Liver (tissue), 9 donors: ENCODE measurements around the gene PSMB7. TPM values are rescaled to one million over a fixed set of nuclear protein-coding genes. Genes with fewer than 3 reads are reported as not detected.

ENCODE experiments used
- DNase-seq: peaks from one replicate; pipeline ENCODE4 v3.0.0-alpha.2; 2017; ENCODE audit warnings: low spot score
- H3K27ac ChIP-seq, 2 donors: one replicate each; pipeline ENCODE4 v1.7.0; 2013; ENCODE audit warnings: inconsistent platforms in 2 of 2, low read length in 2 of 2, control low read depth in 1 of 2, low read depth in 1 of 2, mild to moderate bottlenecking in 1 of 2
- H3K27me3 ChIP-seq, 4 donors: one replicate each; pipeline versions ENCODE4 v1.6.1 to v1.7.0; 2013; ENCODE audit warnings: low read length in 3 of 4, inconsistent platforms in 1 of 4, mild to moderate bottlenecking in 1 of 4, moderate library complexity in 1 of 4; ENCODE audit not compliant: control insufficient read depth in 4 of 4, insufficient read depth in 4 of 4
- H3K36me3 ChIP-seq, 4 donors: one replicate each; pipeline versions ENCODE4 v1.6.1 to v1.7.0; 2013; ENCODE audit warnings: low read length in 3 of 4, mild to moderate bottlenecking in 3 of 4, low read depth in 1 of 4, moderate library complexity in 1 of 4; ENCODE audit not compliant: control insufficient read depth in 4 of 4, insufficient read depth in 3 of 4
- H3K4me1 ChIP-seq, 4 donors: one replicate each; pipeline versions ENCODE4 v1.6.1 to v1.7.0; 2013; ENCODE audit warnings: low read length in 3 of 4, mild to moderate bottlenecking in 3 of 4, moderate library complexity in 1 of 4; ENCODE audit not compliant: control insufficient read depth in 4 of 4, insufficient read depth in 4 of 4
- H3K4me3 ChIP-seq, 3 donors: one replicate each; pipeline versions ENCODE4 v1.6.1 to v1.7.0; 2013; ENCODE audit warnings: low read length in 3 of 3, control low read depth in 1 of 3, low read depth in 1 of 3, mild to moderate bottlenecking in 1 of 3
- H3K9ac ChIP-seq, 2 donors: one replicate each; pipeline ENCODE4 v1.7.0; 2013; ENCODE audit warnings: low read length in 2 of 2, mild to moderate bottlenecking in 2 of 2, moderate library complexity in 2 of 2, control low read depth in 1 of 2, low read depth in 1 of 2
- H3K9me3 ChIP-seq, 4 donors: one replicate each; pipeline versions ENCODE4 v1.6.1 to v1.7.0; 2013; ENCODE audit warnings: low read length in 3 of 4; ENCODE audit not compliant: control insufficient read depth in 4 of 4
- EGR1 ChIP-seq, 2 donors: IDR thresholded peaks; 2 replicates each; pipeline ENCODE4 v1.6.1; 2016 to 2018; ENCODE audit warnings: antibody characterized with exemption in 2 of 2, low read depth in 2 of 2
- FOXA1 ChIP-seq: IDR thresholded peaks from 2 replicates; pipeline ENCODE4 v1.6.1; 2016; ENCODE audit warnings: antibody characterized with exemption
- FOXA2 ChIP-seq: IDR thresholded peaks from 2 replicates; pipeline ENCODE4 v1.6.1; 2016; ENCODE audit warnings: antibody characterized with exemption
- GABPA ChIP-seq, 2 donors: IDR thresholded peaks in 1 of 2; conservative IDR thresholded peaks in 1 of 2; 2 replicates each; pipeline ENCODE4 v1.6.1; 2016; ENCODE audit warnings: antibody characterized with exemption in 2 of 2, mild to moderate bottlenecking in 1 of 2, moderate library complexity in 1 of 2
- HNF4A ChIP-seq, 2 donors: conservative IDR thresholded peaks; 2 replicates each; pipeline ENCODE4 v1.6.1; 2016; ENCODE audit warnings: antibody characterized with exemption in 2 of 2, mild to moderate bottlenecking in 2 of 2
- HNF4G ChIP-seq: IDR thresholded peaks from 2 replicates; pipeline ENCODE4 v1.6.1; 2016; ENCODE audit warnings: antibody characterized with exemption
- JUND ChIP-seq, 2 donors: IDR thresholded peaks; 2 replicates each; pipeline ENCODE4 v1.6.1; 2016; ENCODE audit warnings: antibody characterized with exemption in 2 of 2
- NR2F2 ChIP-seq: IDR thresholded peaks from 2 replicates; pipeline ENCODE4 v1.6.1; 2016; ENCODE audit warnings: antibody characterized with exemption
- RAD21 ChIP-seq, 2 donors: IDR thresholded peaks; 2 replicates each; pipeline ENCODE4 v1.6.1; 2016; ENCODE audit warnings: antibody characterized with exemption in 2 of 2, mild to moderate bottlenecking in 2 of 2
- RXRA ChIP-seq, 2 donors: IDR thresholded peaks; 2 replicates each; pipeline ENCODE4 v1.6.1; 2017 to 2018; ENCODE audit warnings: antibody characterized with exemption in 2 of 2, mild to moderate bottlenecking in 1 of 2
- SP1 ChIP-seq: IDR thresholded peaks from 2 replicates; pipeline ENCODE4 v1.6.1; 2018; ENCODE audit warnings: antibody characterized with exemption, mild to moderate bottlenecking
- TAF1 ChIP-seq: conservative IDR thresholded peaks from 2 replicates; pipeline ENCODE4 v1.6.1; 2016; ENCODE audit warnings: antibody characterized with exemption, mild to moderate bottlenecking
- YY1 ChIP-seq: IDR thresholded peaks from 2 replicates; pipeline ENCODE4 v1.6.1; 2016; ENCODE audit warnings: antibody characterized with exemption, mild to moderate bottlenecking
- WGBS: extraction: QIAGEN DNeasy Blood & Tissue Kit; methylation state at CpG from one replicate; pipeline ENCODE4 v1.1.7; 2013; 5-methylcytosine and 5-hydroxymethylcytosine counted together
- polyA plus RNA-seq, 2 donors: library from polyadenylated mRNA; stranded (reverse) in 1 of 2; unstranded in 1 of 2; fragments of 200-250 nt in 1 of 2; fragments of >200 nt in 1 of 2; fragmentation: Nextera tagmentation in 1 of 2; extraction: Ambion mirVana in 1 of 2; gene quantifications; one replicate each; pipeline versions ENCODE4 v1.2.1 to v1.2.3, GENCODE V29; 2013 to 2015
- total RNA-seq, 2 donors: library from RNA; depleted of rRNA; stranded (reverse); fragments of >200 nt; gene quantifications; one replicate each; pipeline ENCODE4 v1.2.3, GENCODE V29; 2014
- TF ChIP-seq, protein P1 (sequence below): IDR thresholded peaks from 2 replicates; pipeline ENCODE4 v1.6.1; 2016; ENCODE audit warnings: antibody characterized with exemption
- TF ChIP-seq, protein P2 (sequence below): IDR thresholded peaks from 2 replicates; pipeline ENCODE4 v1.6.1; 2016; ENCODE audit warnings: antibody characterized with exemption
- TF ChIP-seq, protein P3 (sequence below): fragments of 150-350 bp; IDR thresholded peaks from 2 replicates; pipeline ENCODE4 v1.5.1; 2017; ENCODE audit warnings: improper control_type of control experiment, low read depth, low read length; ENCODE audit not compliant: missing input control
- TF ChIP-seq, protein P4 (sequence below): IDR thresholded peaks from 2 replicates; pipeline ENCODE4 v1.6.1; 2016; ENCODE audit warnings: antibody characterized with exemption, mild to moderate bottlenecking
- donor health status: healthy.
- donor health status: healthy.
- donor health status: healthy.
- donor health status: healthy.
- donor health status: healthy.

The PSMB7 gene
- total and polyA plus RNA-seq, 4 donors = 90.9 to 183 (median 134) TPM

DNA sequence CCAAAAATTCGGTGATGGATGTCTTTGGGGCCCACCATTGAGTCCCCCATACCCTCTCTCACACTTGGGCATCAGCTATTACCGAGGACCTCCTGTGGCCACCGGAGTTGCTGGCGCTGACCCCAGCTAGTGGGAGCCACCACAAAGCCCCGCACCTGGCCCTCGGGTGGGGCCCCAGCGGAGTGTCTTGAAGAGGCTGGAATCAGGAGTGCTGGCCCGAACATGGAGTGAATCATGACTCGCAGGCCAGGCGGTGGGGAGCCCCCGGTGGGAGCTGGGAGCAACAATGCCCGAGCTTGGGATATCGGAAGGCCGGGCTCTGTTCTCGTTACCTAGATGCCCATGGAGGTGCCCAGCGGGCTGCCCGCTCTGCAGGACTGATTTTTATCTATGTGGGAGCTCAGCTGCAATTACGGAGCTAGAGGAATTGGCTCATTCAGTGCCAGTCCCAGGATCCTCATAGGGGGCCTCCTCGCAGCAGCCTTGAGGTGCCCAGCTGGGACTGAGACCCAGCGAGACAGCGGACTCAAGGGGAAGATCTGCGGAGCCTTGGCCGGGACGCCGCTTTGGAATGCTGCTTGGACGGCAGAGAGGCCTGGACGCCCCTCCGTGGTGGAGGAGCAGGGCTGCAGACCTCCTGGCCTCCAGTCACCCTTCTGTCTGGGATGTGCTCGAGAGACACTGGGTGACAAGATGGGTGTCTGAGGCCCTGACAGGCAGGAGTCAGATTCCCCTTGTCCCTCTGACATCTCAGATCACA is 70.8 kb downstream of the PSMB7 start:
- WGBS = 94% methylated on average over 29 of the region's 29 CpGs
- no peak overlapping the region for H3K9ac ChIP-seq

DNA sequence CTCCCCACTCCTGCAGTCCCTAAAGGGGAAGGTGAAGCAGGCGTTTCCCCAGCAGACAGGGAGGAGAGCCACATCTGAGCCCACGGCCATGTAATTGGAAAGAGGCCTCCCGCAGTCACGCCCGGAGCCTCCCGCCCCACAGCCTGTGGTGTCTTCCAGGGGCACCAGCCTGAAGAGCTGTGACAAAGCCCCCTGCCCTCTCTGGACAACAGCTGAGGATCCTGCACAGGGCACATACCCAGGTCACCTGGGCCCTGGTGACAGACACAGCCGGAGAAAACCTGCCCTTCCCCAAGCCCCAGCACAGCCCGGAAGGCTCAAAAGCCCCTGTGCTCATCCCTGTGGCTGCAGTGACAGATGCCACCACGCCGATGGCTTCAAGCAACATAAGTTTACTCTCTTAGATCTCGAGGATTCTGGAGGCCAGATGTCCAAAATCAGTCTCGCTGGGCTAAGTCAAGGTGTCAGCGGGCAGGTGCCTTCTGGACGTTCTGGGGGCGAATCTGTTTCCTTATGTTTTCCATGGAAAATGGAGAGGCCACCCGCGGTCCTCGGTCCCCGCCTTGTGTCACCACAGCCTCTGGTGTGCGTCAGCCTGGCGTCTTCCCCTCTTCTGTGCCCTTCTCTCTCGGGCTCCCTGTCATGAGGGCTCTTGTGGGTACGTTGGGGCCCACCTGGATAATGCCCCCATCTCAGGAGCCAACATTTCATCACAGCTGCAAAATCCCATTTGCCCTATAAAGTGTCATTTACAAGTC is 71.5 kb downstream of the PSMB7 start:
- Histone ChIP-seq H3K9me3 (no peaks in the 10 kb centered on the region), H3K4me1 (no peaks in the 10 kb centered on the region), H3K27ac (no peak overlapping the region), H3K27me3 (no peaks in the 10 kb centered on the region), H3K9ac (no peak overlapping the region), H3K36me3 (peaks cover 7 to 67% (median 24%) of the 10 kb centered on the region in 4 donors), H3K4me3 (no peak overlapping the region)
- DNase-seq = no peak
- 92% methylated on average over 23 of the region's 23 CpGs for WGBS
- TF ChIP-seq, protein P1, sequence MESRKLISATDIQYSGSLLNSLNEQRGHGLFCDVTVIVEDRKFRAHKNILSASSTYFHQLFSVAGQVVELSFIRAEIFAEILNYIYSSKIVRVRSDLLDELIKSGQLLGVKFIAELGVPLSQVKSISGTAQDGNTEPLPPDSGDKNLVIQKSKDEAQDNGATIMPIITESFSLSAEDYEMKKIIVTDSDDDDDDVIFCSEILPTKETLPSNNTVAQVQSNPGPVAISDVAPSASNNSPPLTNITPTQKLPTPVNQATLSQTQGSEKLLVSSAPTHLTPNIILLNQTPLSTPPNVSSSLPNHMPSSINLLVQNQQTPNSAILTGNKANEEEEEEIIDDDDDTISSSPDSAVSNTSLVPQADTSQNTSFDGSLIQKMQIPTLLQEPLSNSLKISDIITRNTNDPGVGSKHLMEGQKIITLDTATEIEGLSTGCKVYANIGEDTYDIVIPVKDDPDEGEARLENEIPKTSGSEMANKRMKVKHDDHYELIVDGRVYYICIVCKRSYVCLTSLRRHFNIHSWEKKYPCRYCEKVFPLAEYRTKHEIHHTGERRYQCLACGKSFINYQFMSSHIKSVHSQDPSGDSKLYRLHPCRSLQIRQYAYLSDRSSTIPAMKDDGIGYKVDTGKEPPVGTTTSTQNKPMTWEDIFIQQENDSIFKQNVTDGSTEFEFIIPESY = no peak
- TF ChIP-seq YY1 = no peak
- no peak for TF ChIP-seq HNF4G
- TF ChIP-seq FOXA2 = no peak
- no peak for TF ChIP-seq HNF4A (conservative IDR thresholded peaks at IDR 0.05)
- TF ChIP-seq, protein P2, sequence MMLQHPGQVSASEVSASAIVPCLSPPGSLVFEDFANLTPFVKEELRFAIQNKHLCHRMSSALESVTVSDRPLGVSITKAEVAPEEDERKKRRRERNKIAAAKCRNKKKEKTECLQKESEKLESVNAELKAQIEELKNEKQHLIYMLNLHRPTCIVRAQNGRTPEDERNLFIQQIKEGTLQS = no peak
- no peak for TF ChIP-seq JUND (IDR thresholded peaks at IDR 0.05)
- no peak for TF ChIP-seq FOXA1
- TF ChIP-seq NR2F2 = no peak
- TF ChIP-seq SP1 = no peak
- TF ChIP-seq TAF1 = no peak
- TF ChIP-seq, protein P3, sequence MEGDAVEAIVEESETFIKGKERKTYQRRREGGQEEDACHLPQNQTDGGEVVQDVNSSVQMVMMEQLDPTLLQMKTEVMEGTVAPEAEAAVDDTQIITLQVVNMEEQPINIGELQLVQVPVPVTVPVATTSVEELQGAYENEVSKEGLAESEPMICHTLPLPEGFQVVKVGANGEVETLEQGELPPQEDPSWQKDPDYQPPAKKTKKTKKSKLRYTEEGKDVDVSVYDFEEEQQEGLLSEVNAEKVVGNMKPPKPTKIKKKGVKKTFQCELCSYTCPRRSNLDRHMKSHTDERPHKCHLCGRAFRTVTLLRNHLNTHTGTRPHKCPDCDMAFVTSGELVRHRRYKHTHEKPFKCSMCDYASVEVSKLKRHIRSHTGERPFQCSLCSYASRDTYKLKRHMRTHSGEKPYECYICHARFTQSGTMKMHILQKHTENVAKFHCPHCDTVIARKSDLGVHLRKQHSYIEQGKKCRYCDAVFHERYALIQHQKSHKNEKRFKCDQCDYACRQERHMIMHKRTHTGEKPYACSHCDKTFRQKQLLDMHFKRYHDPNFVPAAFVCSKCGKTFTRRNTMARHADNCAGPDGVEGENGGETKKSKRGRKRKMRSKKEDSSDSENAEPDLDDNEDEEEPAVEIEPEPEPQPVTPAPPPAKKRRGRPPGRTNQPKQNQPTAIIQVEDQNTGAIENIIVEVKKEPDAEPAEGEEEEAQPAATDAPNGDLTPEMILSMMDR = no peak
- TF ChIP-seq GABPA (IDR thresholded peaks at IDR 0.05 in 1 of 2, conservative IDR thresholded peaks at IDR 0.05 in 1 of 2) = no peak

More for the DNA sequence above, 70.8 kb downstream of the PSMB7 start:
- DNase-seq = no peak
- no peaks in the 10 kb centered on the region for H3K9me3 ChIP-seq
- H3K27ac ChIP-seq = no peak overlapping the region
- no peaks in the 10 kb centered on the region for H3K27me3 ChIP-seq
- TF ChIP-seq YY1 = no peak
- TF ChIP-seq FOXA2 = no peak
- TF ChIP-seq RAD21 (IDR thresholded peaks at IDR 0.05) = no peak
- no peak for TF ChIP-seq JUND (IDR thresholded peaks at IDR 0.05)
- TF ChIP-seq EGR1 (IDR thresholded peaks at IDR 0.05; ENCODE audit: low read depth in 2 of 2) = no peak
- TF ChIP-seq, protein P4, sequence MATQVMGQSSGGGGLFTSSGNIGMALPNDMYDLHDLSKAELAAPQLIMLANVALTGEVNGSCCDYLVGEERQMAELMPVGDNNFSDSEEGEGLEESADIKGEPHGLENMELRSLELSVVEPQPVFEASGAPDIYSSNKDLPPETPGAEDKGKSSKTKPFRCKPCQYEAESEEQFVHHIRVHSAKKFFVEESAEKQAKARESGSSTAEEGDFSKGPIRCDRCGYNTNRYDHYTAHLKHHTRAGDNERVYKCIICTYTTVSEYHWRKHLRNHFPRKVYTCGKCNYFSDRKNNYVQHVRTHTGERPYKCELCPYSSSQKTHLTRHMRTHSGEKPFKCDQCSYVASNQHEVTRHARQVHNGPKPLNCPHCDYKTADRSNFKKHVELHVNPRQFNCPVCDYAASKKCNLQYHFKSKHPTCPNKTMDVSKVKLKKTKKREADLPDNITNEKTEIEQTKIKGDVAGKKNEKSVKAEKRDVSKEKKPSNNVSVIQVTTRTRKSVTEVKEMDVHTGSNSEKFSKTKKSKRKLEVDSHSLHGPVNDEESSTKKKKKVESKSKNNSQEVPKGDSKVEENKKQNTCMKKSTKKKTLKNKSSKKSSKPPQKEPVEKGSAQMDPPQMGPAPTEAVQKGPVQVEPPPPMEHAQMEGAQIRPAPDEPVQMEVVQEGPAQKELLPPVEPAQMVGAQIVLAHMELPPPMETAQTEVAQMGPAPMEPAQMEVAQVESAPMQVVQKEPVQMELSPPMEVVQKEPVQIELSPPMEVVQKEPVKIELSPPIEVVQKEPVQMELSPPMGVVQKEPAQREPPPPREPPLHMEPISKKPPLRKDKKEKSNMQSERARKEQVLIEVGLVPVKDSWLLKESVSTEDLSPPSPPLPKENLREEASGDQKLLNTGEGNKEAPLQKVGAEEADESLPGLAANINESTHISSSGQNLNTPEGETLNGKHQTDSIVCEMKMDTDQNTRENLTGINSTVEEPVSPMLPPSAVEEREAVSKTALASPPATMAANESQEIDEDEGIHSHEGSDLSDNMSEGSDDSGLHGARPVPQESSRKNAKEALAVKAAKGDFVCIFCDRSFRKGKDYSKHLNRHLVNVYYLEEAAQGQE = no peak
- no peak for TF ChIP-seq TAF1
- no peak for TF ChIP-seq RXRA (IDR thresholded peaks at IDR 0.05)
- TF ChIP-seq HNF4G = no peak
- no peak for TF ChIP-seq NR2F2
- TF ChIP-seq FOXA1 = no peak
- TF ChIP-seq, protein P3 = no peak
- TF ChIP-seq GABPA (IDR thresholded peaks at IDR 0.05 in 1 of 2, conservative IDR thresholded peaks at IDR 0.05 in 1 of 2) = no peak
- no peaks in the 10 kb centered on the region for H3K4me1 ChIP-seq
- peaks cover 7 to 69% (median 27%) of the 10 kb centered on the region in 4 donors for H3K36me3 ChIP-seq
- no peak overlapping the region for H3K4me3 ChIP-seq
